ENCODE data around the gene HOXA1.

HOXA1 gene

GRCh38 chr7:27095897-27096767, at the start of gene HOXA1:
Gene HOXA1, minus strand, starts transcription at chr7:27096000. Its CDS starts 88 bp downstream, at chr7:27095912.
- peak; percentile 79 for DNase-seq (ENCODE audit: low spot score)

- peak; percentile 41 for DNase-seq (ENCODE audit: low spot score)
Observed at GRCh38 chr7:27145165-27145913, 49.5 kb upstream of the HOXA1 start.

GRCh38 chr7:27144781-27145164, 49.0 kb upstream of the HOXA1 start:
- peak; percentile 52 for DNase-seq (ENCODE audit: low spot score)

- DNase-seq (ENCODE audit: low spot score), result peak; percentile 46
Observed at GRCh38 chr7:27143950-27144780, 48.4 kb upstream of the HOXA1 start.

GRCh38 chr7:27143023-27143949, 47.5 kb upstream of the HOXA1 start, which contains the start of gene HOXA5:
Gene HOXA5, minus strand, starts transcription at chr7:27143681. Its CDS starts 74 bp downstream, at chr7:27143607.
- peak; percentile 88 for DNase-seq (ENCODE audit: low spot score)

- no peak for DNase-seq (ENCODE audit: low spot score)
Observed at GRCh38 chr7:27142580-27143022, 46.8 kb upstream of the HOXA1 start.

GRCh38 chr7:27141923-27142579, 46.3 kb upstream of the HOXA1 start:
- peak; percentile 52 for DNase-seq (ENCODE audit: low spot score)

- peak; percentile 24 for DNase-seq (ENCODE audit: low spot score)
Observed at GRCh38 chr7:27141137-27141922, 45.5 kb upstream of the HOXA1 start.

GRCh38 chr7:27140126-27140857, 44.5 kb upstream of the HOXA1 start:
- DNase-seq (ENCODE audit: low spot score), result peak; percentile 44

- peak; percentile 57 for DNase-seq (ENCODE audit: low spot score)
Observed at GRCh38 chr7:27139334-27140125, 43.7 kb upstream of the HOXA1 start.

- DNase-seq (ENCODE audit: low spot score), result no peak
Observed at GRCh38 chr7:27138985-27139333, 43.2 kb upstream of the HOXA1 start.

- DNase-seq (ENCODE audit: low spot score), result no peak
Observed at GRCh38 chr7:27138472-27138871, 42.7 kb upstream of the HOXA1 start.

- no peak for DNase-seq (ENCODE audit: low spot score)
Observed at GRCh38 chr7:27137640-27138315, 42.0 kb upstream of the HOXA1 start.

- DNase-seq (ENCODE audit: low spot score), result no peak
Observed at GRCh38 chr7:27134392-27134791, 38.6 kb upstream of the HOXA1 start.

- peak; percentile 23 for DNase-seq (ENCODE audit: low spot score)
Observed at GRCh38 chr7:27133409-27134231, 37.8 kb upstream of the HOXA1 start.

GRCh38 chr7:27132978-27133377, 37.2 kb upstream of the HOXA1 start:
- DNase-seq (ENCODE audit: low spot score), result no peak

- DNase-seq (ENCODE audit: low spot score), result no peak
Observed at GRCh38 chr7:27132214-27132613, 36.4 kb upstream of the HOXA1 start.
